ENCODE measurements around the gene SPCS2. TPM values are rescaled to one million over a fixed set of nuclear protein-coding genes. Genes with fewer than 3 reads are reported as not detected.
"Not testable (repeated sequence)": the region's sequence is repeated elsewhere in the genome, so short reads cannot be mapped to it uniquely, and the experiment has no call there.

SPCS2 gene
- total RNA-seq, 1 donor from 2014 or later = 151 TPM

- DNase-seq (ENCODE audit: low spot score) = no peak
Measured at GRCh38 chr11:75002516-75002915, 53.5 kb downstream of the SPCS2 start.

- no peak for DNase-seq (ENCODE audit: low spot score)
Measured at GRCh38 chr11:75004215-75004614, 55.1 kb downstream of the SPCS2 start.

- DNase-seq (ENCODE audit: low spot score) = no peak
Measured at GRCh38 chr11:75011357-75011756, 62.3 kb downstream of the SPCS2 start.

- no peak for DNase-seq (ENCODE audit: low spot score)
Measured at GRCh38 chr11:75011872-75012271, 62.8 kb downstream of the SPCS2 start.

- DNase-seq (ENCODE audit: low spot score) = no peak
Measured at GRCh38 chr11:75013051-75013450, 64.0 kb downstream of the SPCS2 start.

GRCh38 chr11:75014129-75014528, 65.1 kb downstream of the SPCS2 start:
- DNase-seq (ENCODE audit: low spot score) = no peak

- DNase-seq (ENCODE audit: low spot score) = not testable (repeated sequence)
Measured at GRCh38 chr11:75019200-75019599, 70.1 kb downstream of the SPCS2 start.

- not testable (repeated sequence) for DNase-seq (ENCODE audit: low spot score)
Measured at GRCh38 chr11:75020328-75020727, 71.3 kb downstream of the SPCS2 start.

- DNase-seq (ENCODE audit: low spot score) = no peak
Measured at GRCh38 chr11:75022296-75022695, 73.2 kb downstream of the SPCS2 start.

GRCh38 chr11:75022759-75023396, 73.8 kb downstream of the SPCS2 start:
- DNase-seq (ENCODE audit: low spot score) = peak; percentile 78

- no peak for DNase-seq (ENCODE audit: low spot score)
Measured at GRCh38 chr11:75023446-75024067, 74.5 kb downstream of the SPCS2 start.

- no peak for DNase-seq (ENCODE audit: low spot score)
Measured at GRCh38 chr11:75024068-75024449, 75.0 kb downstream of the SPCS2 start.

GRCh38 chr11:75024764-75025211, 75.7 kb downstream of the SPCS2 start:
- DNase-seq (ENCODE audit: low spot score) = no peak

- no peak for DNase-seq (ENCODE audit: low spot score)
Measured at GRCh38 chr11:75025561-75025960, 76.5 kb downstream of the SPCS2 start.

GRCh38 chr11:75028321-75028720, 79.3 kb downstream of the SPCS2 start:
- no peak for DNase-seq (ENCODE audit: low spot score)

Other genes with a start within 250 kb of the SPCS2 start
- 3.2 TPM for gene CHRDL2, start 217.8 kb upstream of the SPCS2 start, total RNA-seq
- gene RNF169, start 200.4 kb upstream of the SPCS2 start, total RNA-seq = 21.6 TPM
- gene XRRA1, start 175 bp upstream of the SPCS2 start, total RNA-seq = 14.1 TPM
- 10.9 TPM for gene NEU3, start 39.7 kb downstream of the SPCS2 start, total RNA-seq
- not detected for gene OR2AT4, start 147.6 kb downstream of the SPCS2 start, total RNA-seq
- 48.4 TPM for gene SLCO2B1, start 201.8 kb downstream of the SPCS2 start, total RNA-seq